ENCODE measurements around the gene FRYL. TPM values are rescaled to one million over a fixed set of nuclear protein-coding genes. Genes with fewer than 3 reads are reported as not detected.

FRYL gene
- total and polyA plus RNA-seq, 2 of the 8 experiments (the other 6 are each of a cell fraction or from before 2014, with no cell fraction given) = 8.0 to 36.5 TPM

- no peak overlapping the region for H4K8ac ChIP-seq (ENCODE audit: extremely low read depth, insufficient read depth, low read length)
- no peak overlapping the region for H2BK12ac ChIP-seq (ENCODE audit: low read depth, low read length)
- H4K91ac ChIP-seq (replicated peaks; ENCODE audit: insufficient read length, low read length) = no peak overlapping the region
- H2BK120ac ChIP-seq (replicated peaks; ENCODE audit: low read depth, low read length) = no peak overlapping the region
- H3K23ac ChIP-seq (ENCODE audit: insufficient read length) = no peak overlapping the region
- H2AK5ac ChIP-seq (ENCODE audit: low read depth, low read length) = no peak overlapping the region
- H3K27ac ChIP-seq (ENCODE audit: low read depth, low read length) = no peak overlapping the region
- no peak overlapping the region for H3K4me2 ChIP-seq (ENCODE audit: insufficient read depth in 1 of 2, low read depth in 2 of 2, low read length in 2 of 2)
- no peaks in the 10 kb centered on the region for H3K79me1 ChIP-seq (ENCODE audit: low read depth, low read length)
- H2BK15ac ChIP-seq (ENCODE audit: low read length) = no peak overlapping the region
- ChIA-PET CTCF (ENCODE audit: partially characterized antibody) (interaction anchor here (0.9 kb wide), 1 partner anchor 21 kb away, joined by 3 read pairs; no protein-coding TSS in a partner anchor), POLR2A (ENCODE audit: partially characterized antibody) (no interaction called here)
- no peak overlapping the region for H2BK5ac ChIP-seq (ENCODE audit: low read depth, low read length)
- H3K27me3 ChIP-seq (replicated peaks in 1 of 4; ENCODE audit: control insufficient read depth in 3 of 4, extremely low read depth in 1 of 4, insufficient read depth in 3 of 4, low read length in 3 of 4) = peaks cover 0 to 1% (median 0%) of the 10 kb centered on the region in 4 experiments; a peak in 1 of 7 replicates
- H4K5ac ChIP-seq (ENCODE audit: insufficient read length, low read depth, low read length) = no peak overlapping the region
- H3K4me1 ChIP-seq (replicated peaks in 1 of 4; ENCODE audit: control insufficient read depth in 3 of 4, insufficient read depth in 4 of 4, low read length in 3 of 4) = no peaks in the 10 kb centered on the region
- no peak overlapping the region for H3K14ac ChIP-seq (ENCODE audit: insufficient read length)
- H3K9me3 ChIP-seq (ENCODE audit: insufficient read depth in 2 of 2, low read depth in 1 of 2, low read length in 1 of 2) = no peaks in the 10 kb centered on the region
- no peak overlapping the region for H3K18ac ChIP-seq (ENCODE audit: extremely low read depth, low read length)
- H2AFZ ChIP-seq (ENCODE audit: low read length) = no peak overlapping the region
- H3K23me2 ChIP-seq (ENCODE audit: low read depth, low read length) = no peaks in the 10 kb centered on the region
- DNase-seq (ENCODE audit: low read depth in 1 of 2, low spot score in 2 of 2) = no peak
- no peak overlapping the region for H3K4me3 ChIP-seq (ENCODE audit: extremely low read depth in 1 of 4, insufficient read depth in 2 of 4, low read depth in 3 of 4, low read length in 4 of 4)
- no peak overlapping the region for H3K4ac ChIP-seq (replicated peaks; ENCODE audit: insufficient read length, low read depth, low read length)
- no peak overlapping the region for H3K56ac ChIP-seq (replicated peaks; ENCODE audit: insufficient read length, low read depth, low read length)
- H3K9ac ChIP-seq (replicated peaks in 1 of 4; ENCODE audit: extremely low read depth in 1 of 4, low read depth in 3 of 4, low read length in 3 of 4) = no peak overlapping the region
- H3K79me2 ChIP-seq (ENCODE audit: control insufficient read depth in 1 of 2, insufficient read depth in 2 of 2, low read length in 2 of 2) = no peaks in the 10 kb centered on the region
- H4K20me1 ChIP-seq (replicated peaks in 1 of 2; ENCODE audit: control insufficient read depth in 1 of 2, insufficient read depth in 2 of 2, low read length in 2 of 2) = no peaks in the 10 kb centered on the region
- TF ChIP-seq RNF2 (IDR thresholded peaks at IDR 0.05; ENCODE audit: borderline replicate concordance, low read depth, low read length, missing control alignments, poor library complexity, severe bottlenecking) = no peak
- no peak for TF ChIP-seq SRF (IDR thresholded peaks at IDR 0.05; ENCODE audit: low read depth, low read length)
- no peak for TF ChIP-seq CBX5 (IDR thresholded peaks at IDR 0.05; ENCODE audit: low read depth, low read length)
- TF ChIP-seq SP2 (IDR thresholded peaks at IDR 0.05; ENCODE audit: low read length) = no peak
- no peak for TF ChIP-seq SIX5 (IDR thresholded peaks at IDR 0.05; ENCODE audit: low read depth, low read length)
- FAIRE-seq = no peak
- 98% methylated on average over 2 of the region's 2 CpGs; no CpG with 5 or more reads in 1 of the 2 experiments for WGBS, 2 experiments (ENCODE audit: extremely low coverage in 1 of 2, insufficient coverage in 1 of 2, insufficient read length in 1 of 2, insufficient replicate concordance in 2 of 2, low coverage in 1 of 2, low lambda C conversion rate in 2 of 2, missing lambda C conversion rate in 1 of 2)
- peaks cover 0 to 23% (median 8%) of the 10 kb centered on the region in 4 experiments; a peak in 6 of 8 replicates for H3K36me3 ChIP-seq (ENCODE audit: control insufficient read depth in 2 of 4, insufficient read depth in 4 of 4, low read length in 3 of 4)
- H2BK20ac ChIP-seq (ENCODE audit: low read length) = no peak overlapping the region
Measured at GRCh38 chr4:48585401-48585800, 194.7 kb downstream of the FRYL start.

Data from H1 (cell line).